CD14-positive monocyte (primary cell): ENCODE results near the gene PARK7. TPM values are rescaled to one million over a fixed set of nuclear protein-coding genes. Genes with fewer than 3 reads are reported as not detected.
A peak's percentile ranks its signal among the peaks of the same experiment; 100 is the strongest.

Experiments
- DNase-seq, 3 donors: peaks; one replicate each; pipeline ENCODE4 v3.0.0-alpha.2; 2011 to 2022
- H2AFZ ChIP-seq: 2 replicates; pipeline ENCODE4 v1.6.0; 2012; ENCODE audit warnings: mild to moderate bottlenecking, low read depth, low read length, inconsistent platforms; ENCODE audit not compliant: insufficient read depth, poor library complexity, severe bottlenecking
- H3K27ac ChIP-seq, 2 donors: 1 replicate in 1 of 2; 2 replicates in 1 of 2; pipeline ENCODE4 v1.5.1; 2012 to 2013; ENCODE audit warnings: low read length in 2 of 2, control low read depth in 1 of 2, inconsistent platforms in 1 of 2, low read depth in 1 of 2, mild to moderate bottlenecking in 1 of 2
- H3K27me3 ChIP-seq, 2 donors: one replicate each; pipeline versions ENCODE4 v1.6.0 to v1.6.1; 2011 to 2013; ENCODE audit warnings: low read length in 2 of 2; ENCODE audit not compliant: control insufficient read depth in 2 of 2, insufficient read depth in 2 of 2
- H3K36me3 ChIP-seq, 2 donors: replicated peaks in 1 of 2; 1 replicate in 1 of 2; 2 replicates in 1 of 2; pipeline versions ENCODE4 v1.5.1 to v1.6.1; 2012 to 2013; ENCODE audit warnings: low read length in 2 of 2, control low read depth in 1 of 2, inconsistent platforms in 1 of 2, mild to moderate bottlenecking in 1 of 2; ENCODE audit not compliant: insufficient read depth in 2 of 2, control insufficient read depth in 1 of 2
- H3K4me1 ChIP-seq, 2 donors: 1 replicate in 1 of 2; 2 replicates in 1 of 2; pipeline versions ENCODE4 v1.5.1 to v1.6.1; 2012 to 2013; ENCODE audit warnings: low read length in 2 of 2, control low read depth in 1 of 2, inconsistent platforms in 1 of 2, mild to moderate bottlenecking in 1 of 2, moderate library complexity in 1 of 2; ENCODE audit not compliant: insufficient read depth in 2 of 2, control insufficient read depth in 1 of 2
- H3K4me2 ChIP-seq: replicated peaks from 2 replicates; pipeline ENCODE3; 2012; ENCODE audit warnings: low read length, moderate library complexity, mild to moderate bottlenecking; ENCODE audit not compliant: poor library complexity, severe bottlenecking; ENCODE audit errors: extremely low read depth
- H3K4me3 ChIP-seq, 3 experiments: fragments of 200-600 bp in 1 of 3; sonication (generic) in 1 of 3; replicated peaks in 1 of 3; 1 replicate in 2 of 3; 2 replicates in 1 of 3; pipeline ENCODE4 v1.5.1; 2011 to 2013; ENCODE audit warnings: low read length in 3 of 3, mild to moderate bottlenecking in 3 of 3, control low read depth in 2 of 3, low read depth in 2 of 3, inconsistent platforms in 1 of 3, moderate library complexity in 1 of 3
- H3K79me2 ChIP-seq: 2 replicates; pipeline ENCODE4 v1.6.0; 2012; ENCODE audit warnings: mild to moderate bottlenecking, control low read depth, inconsistent platforms, low read length, moderate library complexity; ENCODE audit not compliant: insufficient read depth
- H3K9ac ChIP-seq: 2 replicates; pipeline ENCODE4 v1.6.0; 2017; ENCODE audit warnings: low read length, mild to moderate bottlenecking; ENCODE audit not compliant: insufficient read depth, poor library complexity, severe bottlenecking
- H3K9me3 ChIP-seq, 2 donors: replicated peaks in 1 of 2; 1 replicate in 1 of 2; 2 replicates in 1 of 2; pipeline versions ENCODE4 v1.5.1 to v1.6.1; 2012 to 2013; ENCODE audit warnings: low read length in 2 of 2, control low read depth in 1 of 2; ENCODE audit not compliant: control insufficient read depth in 1 of 2, insufficient read depth in 1 of 2
- H4K20me1 ChIP-seq: 2 replicates; pipeline ENCODE4 v1.6.0; 2012; ENCODE audit warnings: mild to moderate bottlenecking, low read length, control low read depth, moderate library complexity; ENCODE audit not compliant: insufficient read depth
- H3K27ac Mint-ChIP-seq, 7 donors: one replicate each; pipeline ENCODE4 v1.8.0; 2020; ENCODE audit warnings: mild to moderate bottlenecking in 7 of 7, mixed read lengths in 7 of 7, moderate library complexity in 6 of 7, inconsistent platforms in 2 of 7
- H3K27me3 Mint-ChIP-seq, 3 donors: one replicate each; pipeline ENCODE4 v1.8.0; 2021 to 2022; ENCODE audit warnings: low read depth in 3 of 3, mild to moderate bottlenecking in 3 of 3, mixed read lengths in 3 of 3, moderate library complexity in 3 of 3, inconsistent platforms in 1 of 3
- H3K36me3 Mint-ChIP-seq, 2 donors: one replicate each; pipeline ENCODE4 v1.8.0; 2020; ENCODE audit warnings: mixed read lengths in 2 of 2, inconsistent platforms in 1 of 2, mild to moderate bottlenecking in 1 of 2
- H3K4me1 Mint-ChIP-seq: one replicate; pipeline ENCODE4 v1.8.0; 2020; ENCODE audit warnings: mild to moderate bottlenecking, mixed read lengths
- H3K4me3 Mint-ChIP-seq, 2 donors: one replicate each; pipeline ENCODE4 v1.8.0; 2020; ENCODE audit warnings: mild to moderate bottlenecking in 2 of 2, mixed read lengths in 2 of 2, moderate library complexity in 1 of 2
- H3K9me3 Mint-ChIP-seq, 7 donors: one replicate each; pipeline ENCODE4 v1.8.0; 2020 to 2022; ENCODE audit warnings: mixed read lengths in 7 of 7, mild to moderate bottlenecking in 6 of 7, moderate library complexity in 6 of 7, inconsistent platforms in 2 of 7
- WGBS: methylation state at CpG from one replicate; pipeline ENCODE4 v1.1.5; 2013; ENCODE audit warnings: missing lambda C conversion rate; ENCODE audit not compliant: insufficient coverage; 5-methylcytosine and 5-hydroxymethylcytosine counted together
- intact Hi-C, 2 donors: fragments of 100-400 bp; cut with micrococcal nuclease; formaldehyde crosslinking; loops; one replicate each; pipeline versions ENCODE4 v1.15.0 to v1.15.1; 2023
- polyA plus RNA-seq, 3 donors: library from polyadenylated mRNA; depleted of rRNA in 1 of 3; unstranded in 2 of 3; stranded (reverse) in 1 of 3; fragments of 300-500 nt in 2 of 3; fragments of >200 nt in 1 of 3; fragmentation: Illumina TruSeq in 2 of 3; gene quantifications; 1 replicate in 2 of 3; 2 replicates in 1 of 3; pipeline ENCODE4 v1.2.3, GENCODE V29; 2012 to 2021
- TF ChIP-seq, protein P1 (sequence below): fragments of 200-600 bp; IDR thresholded peaks from one replicate; pipeline ENCODE4 v1.8.0; 2022; ENCODE audit warnings: antibody characterized with exemption, mild to moderate bottlenecking

Gene PARK7
- polyA plus RNA-seq, 3 donors, result 116 to 391 (median 353) TPM

- Histone ChIP-seq H2AFZ (no peak overlapping the region), H3K27me3 (no peaks in the 10 kb centered on the region), H3K4me1 (no peaks in the 10 kb centered on the region), H3K9ac (no peak overlapping the region), H3K4me3 (no peak overlapping the region), H3K79me2 (no peaks in the 10 kb centered on the region), H3K9me3 (no peaks in the 10 kb centered on the region), H3K36me3 (peaks cover 59 to 87% of the 10 kb centered on the region in 2 donors), H3K27ac (no peak overlapping the region), H4K20me1 (peaks cover 31% of the 10 kb centered on the region), H3K4me2 (no peak overlapping the region)
- TF ChIP-seq, protein P1, sequence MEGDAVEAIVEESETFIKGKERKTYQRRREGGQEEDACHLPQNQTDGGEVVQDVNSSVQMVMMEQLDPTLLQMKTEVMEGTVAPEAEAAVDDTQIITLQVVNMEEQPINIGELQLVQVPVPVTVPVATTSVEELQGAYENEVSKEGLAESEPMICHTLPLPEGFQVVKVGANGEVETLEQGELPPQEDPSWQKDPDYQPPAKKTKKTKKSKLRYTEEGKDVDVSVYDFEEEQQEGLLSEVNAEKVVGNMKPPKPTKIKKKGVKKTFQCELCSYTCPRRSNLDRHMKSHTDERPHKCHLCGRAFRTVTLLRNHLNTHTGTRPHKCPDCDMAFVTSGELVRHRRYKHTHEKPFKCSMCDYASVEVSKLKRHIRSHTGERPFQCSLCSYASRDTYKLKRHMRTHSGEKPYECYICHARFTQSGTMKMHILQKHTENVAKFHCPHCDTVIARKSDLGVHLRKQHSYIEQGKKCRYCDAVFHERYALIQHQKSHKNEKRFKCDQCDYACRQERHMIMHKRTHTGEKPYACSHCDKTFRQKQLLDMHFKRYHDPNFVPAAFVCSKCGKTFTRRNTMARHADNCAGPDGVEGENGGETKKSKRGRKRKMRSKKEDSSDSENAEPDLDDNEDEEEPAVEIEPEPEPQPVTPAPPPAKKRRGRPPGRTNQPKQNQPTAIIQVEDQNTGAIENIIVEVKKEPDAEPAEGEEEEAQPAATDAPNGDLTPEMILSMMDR, result no peak
- WGBS, result 97% methylated on average over 8 of the region's 15 CpGs
- peak overlapping the region in 1 of 7 donors; percentile 40 for H3K27ac Mint-ChIP-seq
- H3K9me3 Mint-ChIP-seq, result peaks cover 0 to under 1% (median 0%) of the 10 kb centered on the region in 7 donors
- DNase-seq, result no peak
- peaks cover 4% of the 10 kb centered on the region for H3K4me1 Mint-ChIP-seq
- H3K27me3 Mint-ChIP-seq, result no peaks in the 10 kb centered on the region
- intact Hi-C loops, result loop anchor here in 1 of 2 donors (5.0 kb wide), 1 partner anchor 362 kb away; no protein-coding TSS in a partner anchor
- peaks cover 62 to 82% of the 10 kb centered on the region in 2 donors for H3K36me3 Mint-ChIP-seq
- no peak overlapping the region for H3K4me3 Mint-ChIP-seq
Observed at GRCh38 chr1:7984811-7985210, 23.3 kb downstream of the PARK7 start.

- Histone ChIP-seq H2AFZ (no peak overlapping the region), H3K4me3 (no peak overlapping the region), H3K4me2 (no peak overlapping the region), H3K9me3 (no peaks in the 10 kb centered on the region), H3K36me3 (peaks cover 49 to 83% of the 10 kb centered on the region in 2 donors), H3K27ac (no peak overlapping the region), H3K9ac (no peak overlapping the region), H4K20me1 (peaks cover 20% of the 10 kb centered on the region), H3K27me3 (no peaks in the 10 kb centered on the region), H3K4me1 (no peaks in the 10 kb centered on the region), H3K79me2 (no peaks in the 10 kb centered on the region)
- Mint-ChIP-seq H3K27me3 (no peaks in the 10 kb centered on the region), H3K36me3 (peaks cover 60 to 82% of the 10 kb centered on the region in 2 donors), H3K4me3 (no peak overlapping the region), H3K4me1 (peaks cover 4% of the 10 kb centered on the region), H3K27ac (peak overlapping the region in 3 of 7 donors; percentile 48 to 55 (median 51)), H3K9me3 (peaks cover 0 to 3% (median 0%) of the 10 kb centered on the region in 7 donors)
- intact Hi-C loops, result loop anchor here in 1 of 2 donors (5.0 kb wide), 1 partner anchor 361 kb away; no protein-coding TSS in a partner anchor
- TF ChIP-seq, protein P1, result no peak
- DNase-seq, result no peak
- WGBS, result 91% methylated on average over 11 of the region's 15 CpGs
Observed at GRCh38 chr1:7985851-7986612, 24.5 kb downstream of the PARK7 start.
